Activated CD4-positive, alpha-beta T cell treated with anti-CD3 and anti-CD28 coated beads, Interleukin-2, amount 50 U/mL, for 1 hour (primary cell): ENCODE results near the gene ELOVL6.
"Not testable (repeated sequence)": the region's sequence is repeated elsewhere in the genome, so short reads cannot be mapped to it uniquely, and the experiment has no call there.

Experiments used
- DNase-seq: peaks from one replicate; pipeline ENCODE4 v3.0.0-alpha.2; 2020

The ELOVL6 gene

DNA sequence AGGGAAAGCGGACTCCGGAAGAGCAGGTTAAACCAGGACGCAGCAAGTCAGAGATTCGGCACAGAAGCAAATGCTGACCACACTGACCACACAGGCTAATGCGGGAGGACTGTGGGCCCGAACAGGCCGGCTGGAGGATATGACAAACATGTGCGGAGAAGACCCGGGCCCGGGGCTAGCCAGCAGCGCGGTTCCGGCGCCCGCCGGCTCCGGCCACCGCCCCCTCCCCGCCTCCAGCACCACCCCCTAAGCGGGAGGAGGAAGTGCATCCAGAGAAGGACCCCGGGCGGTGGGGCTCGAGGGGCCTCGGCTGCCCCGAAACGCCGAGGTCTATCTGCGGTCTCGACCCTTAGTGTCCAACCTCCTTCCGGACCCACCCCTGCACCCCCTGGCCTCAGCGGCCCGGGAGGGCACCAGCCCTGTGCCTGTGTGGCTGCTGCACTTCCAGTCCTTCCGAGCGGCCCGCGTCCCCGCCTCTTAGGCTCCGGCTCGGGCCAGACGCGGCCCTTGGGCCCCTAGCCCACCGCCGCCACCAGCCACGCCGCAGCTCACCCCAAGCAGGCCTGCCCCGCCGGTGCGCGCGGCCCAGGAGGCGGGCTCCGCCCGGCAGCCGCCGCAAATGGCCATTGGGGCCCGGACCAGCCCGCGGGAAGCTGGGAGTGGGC is 2.1 kb downstream of the ELOVL6 start:
- peak; percentile 11 for DNase-seq

DNA sequence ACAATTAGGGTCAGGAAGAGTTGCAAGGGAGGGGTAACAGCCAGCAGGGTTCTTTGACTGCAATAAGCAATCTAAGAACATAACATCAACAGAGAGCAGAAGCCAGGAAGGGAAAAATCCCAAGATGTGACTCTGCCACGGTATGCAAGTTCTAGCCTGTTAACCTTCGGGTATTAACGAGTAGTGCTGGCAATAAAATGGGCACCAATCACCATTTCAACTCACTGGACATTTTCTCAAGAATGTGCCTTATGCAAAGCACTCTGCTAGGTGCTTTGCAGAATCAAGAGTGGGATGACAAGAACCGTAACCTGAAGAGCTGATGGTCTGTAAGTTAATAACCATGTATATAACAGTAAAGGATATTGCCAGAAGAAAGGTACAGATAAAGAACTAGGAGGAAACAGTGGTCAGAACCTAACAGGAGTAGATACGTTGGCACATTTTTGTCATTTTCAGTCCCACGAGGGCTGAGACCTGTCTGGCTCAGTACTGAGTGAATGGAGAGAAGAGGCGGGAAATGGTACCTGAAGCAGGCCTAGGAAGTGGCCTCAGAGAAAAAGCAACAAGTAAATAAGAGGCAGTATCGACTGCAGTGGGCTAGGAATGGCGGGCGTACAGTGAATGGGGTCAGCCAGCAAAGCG is 2.7 kb downstream of the ELOVL6 start:
- DNase-seq = no peak

GRCh38 chr4:110193822-110194761 is 4.3 kb downstream of the ELOVL6 start:
- DNase-seq = peak; percentile 68

DNA sequence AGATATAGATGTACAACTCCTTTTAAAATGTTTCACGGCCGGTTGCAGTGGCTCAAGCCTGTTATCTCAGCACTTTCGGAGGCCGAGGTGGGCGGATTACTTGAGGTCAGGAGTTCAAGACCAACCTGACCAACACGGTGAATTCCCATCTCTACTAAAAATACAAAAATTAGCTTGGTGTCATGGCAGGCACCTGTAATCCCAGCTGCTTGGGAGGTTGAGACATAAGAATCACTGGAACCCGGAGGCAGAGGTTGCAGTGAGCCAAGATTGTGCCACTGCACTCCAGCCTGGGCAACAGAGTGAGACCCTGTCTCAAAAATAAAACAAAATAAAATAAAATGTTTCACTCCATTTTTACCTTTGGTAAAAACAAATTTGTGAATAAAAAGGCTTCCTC is 5.1 kb downstream of the ELOVL6 start:
- not testable (repeated sequence) for DNase-seq

DNA sequence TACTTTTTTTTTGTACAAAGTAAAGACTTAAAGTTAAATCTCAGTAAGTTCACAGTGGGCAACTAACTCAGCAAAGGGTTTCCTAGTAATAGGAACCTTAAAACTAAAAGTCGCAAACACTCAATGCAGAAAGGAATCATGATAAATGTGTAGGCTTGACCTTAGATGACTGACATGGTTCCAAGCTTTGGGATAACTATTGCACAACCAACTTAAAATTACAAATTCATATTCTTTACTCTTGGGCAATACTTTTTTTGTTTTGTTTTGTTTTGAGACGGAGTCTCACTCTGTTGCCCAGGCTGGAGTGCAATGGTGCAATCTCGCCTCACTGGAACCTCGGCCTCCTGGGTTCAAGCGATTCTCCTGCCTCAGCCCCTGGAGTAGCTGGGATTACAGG is 8.2 kb downstream of the ELOVL6 start:
- no peak for DNase-seq

GRCh38 chr4:110188113-110188512 is 10.3 kb downstream of the ELOVL6 start:
- no peak for DNase-seq

DNA sequence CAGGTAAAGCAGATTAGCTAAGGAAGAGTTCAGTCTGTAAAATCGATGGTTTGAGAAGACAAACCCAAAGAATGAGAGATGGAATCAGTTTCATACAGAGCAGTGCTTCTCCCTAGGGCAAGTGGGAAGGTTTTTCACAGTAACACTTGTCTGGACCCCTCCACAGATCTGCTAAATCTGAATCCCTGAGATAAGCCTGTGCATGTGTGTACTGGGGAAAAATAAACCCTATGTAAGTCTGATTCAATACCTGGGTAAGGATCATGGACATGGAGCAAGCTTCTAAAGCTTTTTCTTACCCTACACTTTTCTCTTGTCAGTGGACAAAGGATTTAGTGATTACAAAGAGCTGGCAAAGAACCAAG is 13.6 kb downstream of the ELOVL6 start:
- DNase-seq = no peak

- DNase-seq = no peak
These were observed 14.2 kb downstream of the ELOVL6 start for GRCh38 chr4:110184140-110184790.

- DNase-seq = no peak
These were observed 14.8 kb downstream of the ELOVL6 start for GRCh38 chr4:110183643-110184042.

- DNase-seq = no peak
These were observed 15.4 kb downstream of the ELOVL6 start for GRCh38 chr4:110183058-110183457.

- no peak for DNase-seq
These were observed 16.5 kb downstream of the ELOVL6 start for GRCh38 chr4:110181890-110182289.

DNA sequence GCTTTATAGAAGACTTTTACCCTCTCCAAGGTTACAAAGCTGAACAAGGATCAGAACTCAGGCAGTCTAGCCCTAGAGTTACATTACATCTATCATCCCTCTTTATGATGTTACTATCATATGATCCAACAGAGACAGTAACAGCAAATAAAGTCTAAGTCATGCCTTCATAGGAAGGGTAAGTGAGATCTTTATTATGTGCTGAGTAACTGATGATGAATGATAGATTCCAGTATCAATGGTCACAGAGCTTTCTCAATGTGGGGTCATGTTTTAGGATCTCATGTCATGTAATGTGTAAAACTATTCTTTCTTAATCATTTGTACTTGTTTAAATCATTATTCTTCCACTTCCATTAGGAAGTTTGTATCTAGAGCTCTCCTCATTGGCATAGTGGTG is 22.8 kb downstream of the ELOVL6 start:
- DNase-seq = no peak

DNA sequence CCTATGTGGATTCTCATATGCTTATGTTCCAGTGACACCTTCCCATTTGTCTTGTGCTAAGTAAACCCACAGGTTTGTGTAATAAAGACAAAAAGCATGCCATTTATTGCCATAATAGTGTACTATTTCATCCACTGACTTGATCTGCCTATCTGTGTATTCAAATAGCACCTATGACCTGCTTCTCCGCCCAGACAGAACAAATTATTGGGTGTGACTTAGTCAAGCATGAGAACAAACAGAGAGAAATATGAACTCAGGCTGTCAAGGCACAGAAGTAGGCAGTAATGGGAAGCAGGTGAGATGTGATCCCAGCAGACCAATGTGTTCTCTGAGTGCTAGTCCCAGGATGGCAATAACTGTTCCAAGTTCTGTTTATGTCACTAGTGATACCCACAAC is 25.4 kb downstream of the ELOVL6 start:
- DNase-seq = no peak

DNA sequence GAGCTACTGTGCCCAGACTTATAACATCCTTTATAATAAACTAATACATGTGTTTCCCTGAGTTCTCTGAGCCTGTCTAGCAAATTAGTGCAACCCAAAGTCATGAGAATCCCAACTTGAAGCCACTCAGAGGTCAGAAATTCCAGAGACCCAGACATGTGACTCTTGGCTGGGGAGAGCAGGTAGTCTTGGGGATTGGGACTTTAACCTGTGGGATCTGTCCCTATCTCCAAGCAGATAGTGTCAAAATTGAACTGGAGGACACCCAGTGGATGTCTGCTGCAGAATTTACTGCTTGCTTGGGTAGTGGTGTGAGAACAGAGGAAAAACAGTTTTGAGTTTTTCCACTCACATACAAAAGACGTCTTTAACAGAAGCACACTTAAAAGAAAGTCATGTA is 26.4 kb downstream of the ELOVL6 start:
- no peak for DNase-seq

DNA sequence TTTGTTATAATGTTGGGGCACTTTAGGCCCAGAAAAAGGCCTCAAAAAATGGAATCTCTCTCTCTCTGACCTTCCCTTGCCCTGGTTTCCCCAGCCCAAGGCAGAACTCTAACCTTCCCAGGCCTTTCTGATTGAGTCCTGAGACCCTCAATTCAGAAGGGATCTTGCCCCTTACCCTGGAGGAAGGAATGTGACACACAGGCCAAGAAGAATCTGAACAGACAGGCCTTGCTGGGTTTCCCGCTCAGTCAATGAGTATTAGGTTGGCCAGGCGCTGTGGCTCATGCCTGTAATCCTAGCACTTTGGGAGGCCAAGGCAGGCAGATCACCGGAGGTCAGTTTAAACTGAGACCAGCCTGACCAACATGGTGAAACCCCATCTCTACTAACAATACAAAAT is 27.6 kb downstream of the ELOVL6 start:
- no peak for DNase-seq

DNA sequence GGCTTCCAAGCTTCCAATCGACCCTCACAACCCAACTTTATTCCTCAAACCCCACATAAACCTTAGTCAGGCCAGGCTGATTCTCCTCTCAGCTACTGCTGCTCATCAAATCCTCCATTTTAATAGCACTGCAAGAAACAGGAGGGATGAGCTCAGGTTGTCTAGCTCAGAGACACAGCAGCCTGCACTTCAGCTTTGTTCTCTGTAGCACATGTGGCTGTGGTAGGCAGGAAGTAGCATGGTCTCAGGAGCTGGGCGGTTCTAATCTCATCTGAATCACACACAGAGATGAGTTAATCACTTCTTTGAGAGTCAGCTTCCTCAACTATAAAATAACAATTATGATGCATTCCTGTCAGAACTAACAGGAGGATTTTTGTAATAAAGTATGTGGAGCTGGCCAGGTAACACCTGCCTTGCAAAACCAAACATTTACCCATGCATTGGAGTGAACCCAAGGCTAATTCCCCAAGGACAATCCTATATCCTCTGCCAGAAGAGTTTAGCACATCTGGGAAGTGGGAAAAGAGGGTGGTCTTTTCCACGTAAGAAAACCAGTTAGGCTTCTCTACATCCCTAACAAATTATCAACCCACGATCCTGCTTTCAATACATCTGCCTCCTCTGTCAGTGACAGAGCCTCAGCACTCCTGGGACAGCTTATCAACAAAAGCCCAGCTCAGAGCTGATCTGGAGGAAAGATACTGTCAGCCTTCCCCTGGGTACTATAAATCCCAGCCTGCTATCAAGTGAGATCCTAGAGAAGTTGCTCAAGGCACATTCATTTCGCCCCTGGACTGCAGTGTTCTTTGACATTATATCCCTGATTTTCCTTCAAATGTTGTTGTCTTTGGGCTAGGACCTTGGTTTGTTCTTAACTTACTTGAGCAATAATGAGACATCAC is 32.8 kb downstream of the ELOVL6 start:
- DNase-seq = peak; percentile 38

- DNase-seq = no peak
These were observed 33.6 kb downstream of the ELOVL6 start for GRCh38 chr4:110164856-110165255.

DNA sequence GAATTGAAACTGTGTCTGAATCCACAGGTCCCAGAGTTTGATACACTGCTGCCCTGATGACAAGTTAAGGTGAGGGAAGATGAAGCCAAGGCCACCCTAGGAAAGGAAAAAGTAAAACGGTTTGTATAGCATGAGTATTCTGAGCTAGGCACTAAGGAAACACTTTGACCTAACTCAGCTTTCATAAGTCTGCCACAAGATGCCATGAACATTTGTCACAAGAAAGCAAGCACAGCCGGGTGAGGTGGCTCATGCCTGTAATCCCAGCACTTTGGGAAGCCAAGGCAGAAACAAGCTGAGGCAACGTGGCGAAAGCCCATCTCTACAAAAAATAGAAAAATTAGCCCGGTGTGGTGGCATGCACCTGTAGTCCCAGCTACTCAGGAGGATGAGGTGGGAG is 34.2 kb downstream of the ELOVL6 start:
- DNase-seq = no peak

DNA sequence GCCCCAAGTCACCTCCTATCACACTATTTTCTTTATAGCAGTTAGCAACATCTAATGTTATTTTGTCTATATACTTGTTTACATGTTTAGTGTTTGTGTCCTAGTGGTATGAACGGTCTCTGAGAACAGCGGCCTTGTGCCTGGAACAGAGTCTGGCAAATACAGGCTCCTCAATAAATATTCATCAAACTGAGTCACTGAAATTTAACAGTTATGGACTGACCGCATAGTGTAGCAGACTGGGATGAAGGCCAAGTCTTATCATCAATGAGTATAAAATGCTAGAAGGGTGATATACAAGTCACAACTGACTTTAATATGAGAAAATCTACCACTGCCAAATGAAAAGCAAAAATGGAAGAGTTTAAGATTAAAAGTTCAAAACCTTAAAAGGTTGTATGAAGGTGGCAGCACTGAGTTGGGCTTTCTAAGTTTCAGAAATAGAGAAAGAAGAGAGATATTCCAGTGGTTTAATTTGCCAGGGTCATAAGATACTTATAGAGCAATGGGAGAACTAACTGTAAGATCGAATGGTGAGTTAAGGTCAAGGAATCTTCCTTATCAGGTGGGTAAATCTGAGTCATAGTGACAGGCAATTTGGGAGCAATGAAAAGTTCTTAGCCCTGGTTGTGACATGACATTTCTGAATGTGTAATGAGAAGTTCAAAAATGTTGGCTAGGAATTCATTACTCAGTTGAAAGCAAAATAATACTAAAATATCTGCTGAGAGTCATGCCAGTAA is 34.9 kb downstream of the ELOVL6 start:
- DNase-seq = no peak

- DNase-seq = no peak
These were observed 37.8 kb downstream of the ELOVL6 start for GRCh38 chr4:110160618-110161017.

GRCh38 chr4:110159541-110159940 is 38.9 kb downstream of the ELOVL6 start:
- DNase-seq = no peak

- DNase-seq = no peak
These were observed 40.8 kb downstream of the ELOVL6 start for GRCh38 chr4:110157580-110157979.
